ENCODE measurements around the gene C1QA. TPM values are rescaled to one million over a fixed set of nuclear protein-coding genes. Genes with fewer than 3 reads are reported as not detected.

C1QA gene
- total RNA-seq, 3 donors from 2014 or later (not counting 1 experiment from before 2014, with no cell fraction given), result 0.43 to 3.9 TPM; not detected in 1

DNA sequence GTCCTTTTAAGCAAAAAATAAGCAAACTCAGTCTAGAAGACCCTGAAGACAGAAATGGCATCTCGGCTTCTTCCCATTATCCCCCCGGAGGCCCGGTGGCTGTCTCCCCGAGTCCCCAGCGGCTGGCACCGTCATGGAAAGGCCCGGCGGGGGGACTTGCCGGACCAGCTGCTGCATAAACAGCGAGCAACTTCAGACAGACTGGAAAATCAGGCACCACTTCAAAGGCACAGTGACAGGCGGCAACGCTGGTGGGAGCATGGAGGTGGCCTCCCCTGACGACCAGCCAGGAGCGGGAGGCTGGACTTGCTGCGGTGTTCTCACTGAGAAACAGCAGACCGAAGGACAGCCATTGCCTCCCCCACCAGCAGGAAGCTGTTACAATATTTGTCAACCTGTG, 18.4 kb upstream of the C1QA start:
- ATAC-seq, result no peak
- H3K27ac ChIP-seq (ENCODE audit: low read length), result no peak overlapping the region
- Mint-ChIP-seq H3K4me1 (no peaks in the 10 kb centered on the region), H3K27ac (no peak overlapping the region), H3K9me3 (no peaks in the 10 kb centered on the region), H3K27me3 (ENCODE audit: low read depth in 2 of 2) (peaks cover 7 to 17% of the 10 kb centered on the region in 2 donors), H3K4me3 (no peak overlapping the region), H3K36me3 (no peaks in the 10 kb centered on the region)
- H3K4me1 ChIP-seq (ENCODE audit: control insufficient read depth, insufficient read depth, low read length), result no peaks in the 10 kb centered on the region
- WGBS (ENCODE audit: insufficient coverage), result 50% methylated on average over 16 of the region's 16 CpGs
- no peak overlapping the region for H3K4me3 ChIP-seq (ENCODE audit: low read length)
- no peaks in the 10 kb centered on the region for H3K36me3 ChIP-seq (ENCODE audit: control insufficient read depth, insufficient read depth, low read length)
- no peaks in the 10 kb centered on the region for H3K27me3 ChIP-seq (ENCODE audit: control insufficient read depth, insufficient read depth, low read length)
- no peaks in the 10 kb centered on the region for H3K9me3 ChIP-seq (ENCODE audit: control insufficient read depth, insufficient read depth, low read length)
- no peak for DNase-seq
- TF ChIP-seq, protein P1, sequence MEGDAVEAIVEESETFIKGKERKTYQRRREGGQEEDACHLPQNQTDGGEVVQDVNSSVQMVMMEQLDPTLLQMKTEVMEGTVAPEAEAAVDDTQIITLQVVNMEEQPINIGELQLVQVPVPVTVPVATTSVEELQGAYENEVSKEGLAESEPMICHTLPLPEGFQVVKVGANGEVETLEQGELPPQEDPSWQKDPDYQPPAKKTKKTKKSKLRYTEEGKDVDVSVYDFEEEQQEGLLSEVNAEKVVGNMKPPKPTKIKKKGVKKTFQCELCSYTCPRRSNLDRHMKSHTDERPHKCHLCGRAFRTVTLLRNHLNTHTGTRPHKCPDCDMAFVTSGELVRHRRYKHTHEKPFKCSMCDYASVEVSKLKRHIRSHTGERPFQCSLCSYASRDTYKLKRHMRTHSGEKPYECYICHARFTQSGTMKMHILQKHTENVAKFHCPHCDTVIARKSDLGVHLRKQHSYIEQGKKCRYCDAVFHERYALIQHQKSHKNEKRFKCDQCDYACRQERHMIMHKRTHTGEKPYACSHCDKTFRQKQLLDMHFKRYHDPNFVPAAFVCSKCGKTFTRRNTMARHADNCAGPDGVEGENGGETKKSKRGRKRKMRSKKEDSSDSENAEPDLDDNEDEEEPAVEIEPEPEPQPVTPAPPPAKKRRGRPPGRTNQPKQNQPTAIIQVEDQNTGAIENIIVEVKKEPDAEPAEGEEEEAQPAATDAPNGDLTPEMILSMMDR (IDR thresholded peaks at IDR 0.05), result no peak
- intact Hi-C loops (cut with micrococcal nuclease), result no loop called here

DNA sequence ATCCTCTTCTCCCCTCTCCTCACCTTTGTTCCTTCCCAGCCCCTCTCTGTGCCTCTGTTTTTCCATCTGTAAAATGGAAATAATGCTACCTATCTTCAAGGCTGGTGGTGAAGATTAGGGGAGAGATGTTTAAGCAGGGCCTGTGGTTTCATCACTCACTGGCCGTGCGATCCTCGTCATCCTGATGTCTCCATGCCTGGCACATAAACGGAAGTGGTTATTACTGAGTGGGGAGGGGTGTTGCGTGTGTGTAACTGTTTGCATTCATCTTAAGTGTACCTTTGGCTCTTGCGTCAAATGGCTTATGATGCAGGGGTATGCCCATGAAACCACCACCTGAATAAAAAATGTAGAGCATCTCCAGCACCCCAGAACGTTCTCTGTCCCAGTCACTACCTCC, 17.2 kb upstream of the C1QA start:
- Histone ChIP-seq H3K4me3 (ENCODE audit: low read length) (no peak overlapping the region), H3K36me3 (ENCODE audit: control insufficient read depth, insufficient read depth, low read length) (no peaks in the 10 kb centered on the region), H3K27me3 (ENCODE audit: control insufficient read depth, insufficient read depth, low read length) (no peaks in the 10 kb centered on the region), H3K4me1 (ENCODE audit: control insufficient read depth, insufficient read depth, low read length) (no peaks in the 10 kb centered on the region), H3K9me3 (ENCODE audit: control insufficient read depth, insufficient read depth, low read length) (no peaks in the 10 kb centered on the region), H3K27ac (ENCODE audit: low read length) (no peak overlapping the region)
- peaks cover 5 to 23% of the 10 kb centered on the region in 2 donors for H3K27me3 Mint-ChIP-seq (ENCODE audit: low read depth in 2 of 2)
- no peaks in the 10 kb centered on the region for H3K4me1 Mint-ChIP-seq
- intact Hi-C loops (cut with micrococcal nuclease), result no loop called here
- no peak overlapping the region for H3K4me3 Mint-ChIP-seq
- ATAC-seq (peak in 2 of 3 donors; percentile 34 to 51), DNase-seq (no peak)
- no peaks in the 10 kb centered on the region for H3K9me3 Mint-ChIP-seq
- 72% methylated on average over 7 of the region's 7 CpGs for WGBS (ENCODE audit: insufficient coverage)
- no peaks in the 10 kb centered on the region for H3K36me3 Mint-ChIP-seq
- TF ChIP-seq, protein P1 (IDR thresholded peaks at IDR 0.05), result no peak
- H3K27ac Mint-ChIP-seq, result no peak overlapping the region

DNA sequence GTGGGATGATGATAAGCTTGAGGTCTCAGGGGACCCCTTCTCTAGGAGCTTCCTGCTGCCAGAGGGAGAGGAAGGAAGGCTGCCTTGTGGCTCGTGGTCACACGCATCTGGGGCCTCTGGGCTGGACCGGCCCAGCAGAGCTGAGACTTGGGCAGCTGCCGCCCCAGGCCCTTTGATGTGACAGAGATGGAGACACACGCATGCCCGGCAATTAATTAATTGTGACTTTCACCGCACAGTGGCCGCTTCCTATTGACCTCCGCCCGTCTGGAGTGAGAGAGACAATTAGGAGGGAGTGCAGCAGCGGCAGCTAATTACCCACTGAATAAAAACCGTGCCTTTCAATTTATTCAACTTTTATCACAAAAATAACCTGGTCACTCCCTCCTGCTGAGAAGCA, 16.6 kb upstream of the C1QA start:
- no peak overlapping the region for H3K27ac Mint-ChIP-seq
- H3K27ac ChIP-seq (ENCODE audit: low read length), result no peak overlapping the region
- no peaks in the 10 kb centered on the region for H3K4me1 Mint-ChIP-seq
- no peaks in the 10 kb centered on the region for H3K4me1 ChIP-seq (ENCODE audit: control insufficient read depth, insufficient read depth, low read length)
- TF ChIP-seq, protein P1 (IDR thresholded peaks at IDR 0.05), result no peak
- no peaks in the 10 kb centered on the region for H3K9me3 Mint-ChIP-seq
- H3K36me3 ChIP-seq (ENCODE audit: control insufficient read depth, insufficient read depth, low read length), result no peaks in the 10 kb centered on the region
- intact Hi-C loops (cut with micrococcal nuclease), result no loop called here
- no peak for ATAC-seq
- no peak overlapping the region for H3K4me3 Mint-ChIP-seq
- 57% methylated on average over 11 of the region's 12 CpGs for WGBS (ENCODE audit: insufficient coverage)
- no peaks in the 10 kb centered on the region for H3K9me3 ChIP-seq (ENCODE audit: control insufficient read depth, insufficient read depth, low read length)
- H3K4me3 ChIP-seq (ENCODE audit: low read length), result no peak overlapping the region
- H3K36me3 Mint-ChIP-seq, result no peaks in the 10 kb centered on the region
- H3K27me3 ChIP-seq (ENCODE audit: control insufficient read depth, insufficient read depth, low read length), result no peaks in the 10 kb centered on the region
- peaks cover 0 to 19% of the 10 kb centered on the region in 2 donors for H3K27me3 Mint-ChIP-seq (ENCODE audit: low read depth in 2 of 2)
- DNase-seq, result no peak

GRCh38 chr1:22621761-22622160, 14.7 kb upstream of the C1QA start:
- Histone ChIP-seq H3K36me3 (ENCODE audit: control insufficient read depth, insufficient read depth, low read length) (no peaks in the 10 kb centered on the region), H3K27me3 (ENCODE audit: control insufficient read depth, insufficient read depth, low read length) (peaks cover 2% of the 10 kb centered on the region), H3K27ac (ENCODE audit: low read length) (no peak overlapping the region), H3K4me3 (ENCODE audit: low read length) (no peak overlapping the region), H3K4me1 (ENCODE audit: control insufficient read depth, insufficient read depth, low read length) (no peaks in the 10 kb centered on the region), H3K9me3 (ENCODE audit: control insufficient read depth, insufficient read depth, low read length) (no peaks in the 10 kb centered on the region)
- intact Hi-C loops (cut with micrococcal nuclease), result no loop called here
- Mint-ChIP-seq H3K9me3 (no peaks in the 10 kb centered on the region), H3K4me1 (no peaks in the 10 kb centered on the region), H3K4me3 (no peak overlapping the region), H3K27me3 (ENCODE audit: low read depth in 2 of 2) (peaks cover 0 to 24% of the 10 kb centered on the region in 2 donors), H3K27ac (no peak overlapping the region), H3K36me3 (no peaks in the 10 kb centered on the region)
- TF ChIP-seq, protein P1 (IDR thresholded peaks at IDR 0.05), result no peak
- ATAC-seq, result no peak
- WGBS (ENCODE audit: insufficient coverage), result 68% methylated on average over 3 of the region's 4 CpGs
- DNase-seq, result no peak

All from natural killer cell (primary cell).